ENCODE data around the gene TPRX1. TPM values are rescaled to one million over a fixed set of nuclear protein-coding genes. Genes with fewer than 3 reads are reported as not detected.
"Not testable (repeated sequence)": the region's sequence is repeated elsewhere in the genome, so short reads cannot be mapped to it uniquely, and the experiment has no call there.

The TPRX1 gene
- polyA plus RNA-seq, 2 donors, result not detected

- H3K9me3 ChIP-seq (ENCODE audit: control insufficient read depth in 2 of 2, insufficient read depth in 1 of 2, low read depth in 1 of 2, low read length in 1 of 2); H3K27me3 ChIP-seq (ENCODE audit: control insufficient read depth in 1 of 2, insufficient read depth in 2 of 2, low read length in 2 of 2): not testable (repeated sequence)
- H3K4me1 ChIP-seq (ENCODE audit: control insufficient read depth in 2 of 2, insufficient read depth in 2 of 2, low read length in 1 of 2), result peaks cover 5 to 15% of the 10 kb centered on the region in 2 donors
- 60% methylated on average over 23 of the region's 23 CpGs for WGBS, 2 donors
- H3K4me3 ChIP-seq (ENCODE audit: low read depth in 1 of 2, low read length in 2 of 2), result peak overlapping the region; percentile 80 to 92
- peak overlapping the region; percentile 91 to 98 for H3K27ac ChIP-seq (ENCODE audit: low read depth in 2 of 2, low read length in 1 of 2)
- H3K36me3 ChIP-seq (ENCODE audit: control insufficient read depth in 2 of 2, insufficient read depth in 2 of 2, low read length in 1 of 2), result peaks cover 0 to 18% of the 10 kb centered on the region in 2 donors
Measured at GRCh38 chr19:47777245-47778048, 26.9 kb downstream of the TPRX1 start.

GRCh38 chr19:47776568-47776967 is 27.8 kb downstream of the TPRX1 start:
- Histone ChIP-seq H3K36me3 (ENCODE audit: control insufficient read depth in 2 of 2, insufficient read depth in 2 of 2, low read length in 1 of 2) (peaks cover 0 to 11% of the 10 kb centered on the region in 2 donors), H3K27ac (ENCODE audit: low read depth in 2 of 2, low read length in 1 of 2) (peak overlapping the region; percentile 50 to 51)
- 35 to 36% methylated on average over 4 of the region's 4 CpGs for WGBS, 2 donors

GRCh38 chr19:47771291-47771690 is 33.1 kb downstream of the TPRX1 start:
- not testable (repeated sequence) for H3K4me3 ChIP-seq (ENCODE audit: low read depth in 1 of 2, low read length in 2 of 2); H3K27me3 ChIP-seq (ENCODE audit: control insufficient read depth in 1 of 2, insufficient read depth in 2 of 2, low read length in 2 of 2); H3K4me1 ChIP-seq (ENCODE audit: control insufficient read depth in 2 of 2, insufficient read depth in 2 of 2, low read length in 1 of 2); H3K9me3 ChIP-seq (ENCODE audit: control insufficient read depth in 2 of 2, insufficient read depth in 1 of 2, low read depth in 1 of 2, low read length in 1 of 2); H3K36me3 ChIP-seq (ENCODE audit: control insufficient read depth in 2 of 2, insufficient read depth in 2 of 2, low read length in 1 of 2); H3K27ac ChIP-seq (ENCODE audit: low read depth in 2 of 2, low read length in 1 of 2)
- WGBS, 2 donors, result 82 to 85% methylated on average over 6 of the region's 6 CpGs

More at GRCh38 chr19:47776568-47776967, 27.8 kb downstream of the TPRX1 start:
- peaks cover 0 to 2% of the 10 kb centered on the region in 2 donors for H3K9me3 ChIP-seq (ENCODE audit: control insufficient read depth in 2 of 2, insufficient read depth in 1 of 2, low read depth in 1 of 2, low read length in 1 of 2)
- H3K27me3 ChIP-seq (ENCODE audit: control insufficient read depth in 1 of 2, insufficient read depth in 2 of 2, low read length in 2 of 2), result no peaks in the 10 kb centered on the region
- H3K4me1 ChIP-seq (ENCODE audit: control insufficient read depth in 2 of 2, insufficient read depth in 2 of 2, low read length in 1 of 2), result peaks cover 5 to 13% of the 10 kb centered on the region in 2 donors
- H3K4me3 ChIP-seq (ENCODE audit: low read depth in 1 of 2, low read length in 2 of 2), result no peak overlapping the region

GRCh38 chr19:47769534-47769933 is 34.8 kb downstream of the TPRX1 start:
- 78 to 79% methylated on average over 3 of the region's 3 CpGs for WGBS, 2 donors
- no peaks in the 10 kb centered on the region for H3K9me3 ChIP-seq (ENCODE audit: control insufficient read depth in 2 of 2, insufficient read depth in 1 of 2, low read depth in 1 of 2, low read length in 1 of 2)
- H3K4me1 ChIP-seq (ENCODE audit: control insufficient read depth in 2 of 2, insufficient read depth in 2 of 2, low read length in 1 of 2), result no peaks in the 10 kb centered on the region
- no peak overlapping the region for H3K4me3 ChIP-seq (ENCODE audit: low read depth in 1 of 2, low read length in 2 of 2)
- H3K27me3 ChIP-seq (ENCODE audit: control insufficient read depth in 1 of 2, insufficient read depth in 2 of 2, low read length in 2 of 2), result no peaks in the 10 kb centered on the region
- H3K27ac ChIP-seq (ENCODE audit: low read depth in 2 of 2, low read length in 1 of 2), result no peak overlapping the region
- H3K36me3 ChIP-seq (ENCODE audit: control insufficient read depth in 2 of 2, insufficient read depth in 2 of 2, low read length in 1 of 2), result no peaks in the 10 kb centered on the region

GRCh38 chr19:47768604-47769003 is 35.7 kb downstream of the TPRX1 start:
- Histone ChIP-seq H3K4me1 (ENCODE audit: control insufficient read depth in 2 of 2, insufficient read depth in 2 of 2, low read length in 1 of 2) (no peaks in the 10 kb centered on the region), H3K27ac (ENCODE audit: low read depth in 2 of 2, low read length in 1 of 2) (no peak overlapping the region), H3K27me3 (ENCODE audit: control insufficient read depth in 1 of 2, insufficient read depth in 2 of 2, low read length in 2 of 2) (no peaks in the 10 kb centered on the region), H3K36me3 (ENCODE audit: control insufficient read depth in 2 of 2, insufficient read depth in 2 of 2, low read length in 1 of 2) (no peaks in the 10 kb centered on the region), H3K9me3 (ENCODE audit: control insufficient read depth in 2 of 2, insufficient read depth in 1 of 2, low read depth in 1 of 2, low read length in 1 of 2) (no peaks in the 10 kb centered on the region), H3K4me3 (ENCODE audit: low read depth in 1 of 2, low read length in 2 of 2) (no peak overlapping the region)
- 86 to 88% methylated on average over 2 of the region's 2 CpGs for WGBS, 2 donors

GRCh38 chr19:47767349-47767748 is 37.0 kb downstream of the TPRX1 start:
- Histone ChIP-seq H3K36me3 (ENCODE audit: control insufficient read depth in 2 of 2, insufficient read depth in 2 of 2, low read length in 1 of 2) (no peaks in the 10 kb centered on the region), H3K4me1 (ENCODE audit: control insufficient read depth in 2 of 2, insufficient read depth in 2 of 2, low read length in 1 of 2) (no peaks in the 10 kb centered on the region), H3K27ac (ENCODE audit: low read depth in 2 of 2, low read length in 1 of 2) (no peak overlapping the region), H3K27me3 (ENCODE audit: control insufficient read depth in 1 of 2, insufficient read depth in 2 of 2, low read length in 2 of 2) (no peaks in the 10 kb centered on the region), H3K9me3 (ENCODE audit: control insufficient read depth in 2 of 2, insufficient read depth in 1 of 2, low read depth in 1 of 2, low read length in 1 of 2) (no peaks in the 10 kb centered on the region), H3K4me3 (ENCODE audit: low read depth in 1 of 2, low read length in 2 of 2) (no peak overlapping the region)
- 35 to 42% methylated on average over 2 of the region's 2 CpGs for WGBS, 2 donors

- H3K27me3 ChIP-seq (ENCODE audit: control insufficient read depth in 1 of 2, insufficient read depth in 2 of 2, low read length in 2 of 2), result no peaks in the 10 kb centered on the region
- no peaks in the 10 kb centered on the region for H3K9me3 ChIP-seq (ENCODE audit: control insufficient read depth in 2 of 2, insufficient read depth in 1 of 2, low read depth in 1 of 2, low read length in 1 of 2)
- H3K36me3 ChIP-seq (ENCODE audit: control insufficient read depth in 2 of 2, insufficient read depth in 2 of 2, low read length in 1 of 2), result no peaks in the 10 kb centered on the region
- WGBS, 2 donors, result 78 to 86% methylated on average over 7 of the region's 7 CpGs
- H3K4me3 ChIP-seq (ENCODE audit: low read depth in 1 of 2, low read length in 2 of 2), result no peak overlapping the region
- H3K27ac ChIP-seq (ENCODE audit: low read depth in 2 of 2, low read length in 1 of 2), result no peak overlapping the region
- H3K4me1 ChIP-seq (ENCODE audit: control insufficient read depth in 2 of 2, insufficient read depth in 2 of 2, low read length in 1 of 2), result no peaks in the 10 kb centered on the region
Measured at GRCh38 chr19:47766670-47767069, 37.7 kb downstream of the TPRX1 start.

- Histone ChIP-seq H3K9me3 (ENCODE audit: control insufficient read depth in 2 of 2, insufficient read depth in 1 of 2, low read depth in 1 of 2, low read length in 1 of 2) (no peaks in the 10 kb centered on the region), H3K4me3 (ENCODE audit: low read depth in 1 of 2, low read length in 2 of 2) (no peak overlapping the region), H3K4me1 (ENCODE audit: control insufficient read depth in 2 of 2, insufficient read depth in 2 of 2, low read length in 1 of 2) (no peaks in the 10 kb centered on the region), H3K27ac (ENCODE audit: low read depth in 2 of 2, low read length in 1 of 2) (no peak overlapping the region), H3K27me3 (ENCODE audit: control insufficient read depth in 1 of 2, insufficient read depth in 2 of 2, low read length in 2 of 2) (no peaks in the 10 kb centered on the region), H3K36me3 (ENCODE audit: control insufficient read depth in 2 of 2, insufficient read depth in 2 of 2, low read length in 1 of 2) (no peaks in the 10 kb centered on the region)
- 84% methylated on average over 7 of the region's 7 CpGs for WGBS, 2 donors
Measured at GRCh38 chr19:47766359-47766620, 38.1 kb downstream of the TPRX1 start.

GRCh38 chr19:47765523-47766358 is 38.6 kb downstream of the TPRX1 start:
- 31 to 33% methylated on average over 17 to 19 of the region's 19 CpGs for WGBS, 2 donors
- H3K4me1 ChIP-seq (ENCODE audit: control insufficient read depth in 2 of 2, insufficient read depth in 2 of 2, low read length in 1 of 2), result no peaks in the 10 kb centered on the region
- no peak overlapping the region for H3K27ac ChIP-seq (ENCODE audit: low read depth in 2 of 2, low read length in 1 of 2)
- H3K9me3 ChIP-seq (ENCODE audit: control insufficient read depth in 2 of 2, insufficient read depth in 1 of 2, low read depth in 1 of 2, low read length in 1 of 2), result no peaks in the 10 kb centered on the region
- no peak overlapping the region for H3K4me3 ChIP-seq (ENCODE audit: low read depth in 1 of 2, low read length in 2 of 2)
- H3K27me3 ChIP-seq (ENCODE audit: control insufficient read depth in 1 of 2, insufficient read depth in 2 of 2, low read length in 2 of 2), result no peaks in the 10 kb centered on the region
- no peaks in the 10 kb centered on the region for H3K36me3 ChIP-seq (ENCODE audit: control insufficient read depth in 2 of 2, insufficient read depth in 2 of 2, low read length in 1 of 2)

Data from esophagus (tissue), 2 donors.